Fibroblast of mammary gland (primary cell): ENCODE results near the gene TGFA.

ENCODE experiments used
- DNase-seq: peaks from one replicate; pipeline ENCODE4 v3.0.0-alpha.2; 2010; ENCODE audit warnings: low read depth
- H3K4me3 ChIP-seq: 2 replicates; pipeline ENCODE4 v1.5.1; 2011; ENCODE audit warnings: low read depth, mild to moderate bottlenecking, low read length, moderate library complexity; ENCODE audit not compliant: control insufficient read depth
- CTCF ChIP-seq: conservative IDR thresholded peaks from 2 replicates; pipeline ENCODE4 v1.5.1; 2011; ENCODE audit warnings: low read depth, low read length, inconsistent platforms; ENCODE audit not compliant: control insufficient read depth, insufficient read depth

TGFA gene

GRCh38 chr2:70515938-70516337, 37.7 kb downstream of the TGFA start:
- no peak for DNase-seq
- no peak for TF ChIP-seq CTCF

GRCh38 chr2:70514612-70515055, 39.0 kb downstream of the TGFA start:
- H3K4me3 ChIP-seq, result no peak overlapping the region
- no peak for DNase-seq
- no peak for TF ChIP-seq CTCF

More at GRCh38 chr2:70515938-70516337, 37.7 kb downstream of the TGFA start:
- H3K4me3 ChIP-seq, result no peak overlapping the region

- no peak for DNase-seq
- no peak overlapping the region for H3K4me3 ChIP-seq
- no peak for TF ChIP-seq CTCF
These were observed 39.9 kb downstream of the TGFA start for GRCh38 chr2:70513738-70514137.

- no peak for TF ChIP-seq CTCF
- no peak for DNase-seq
- H3K4me3 ChIP-seq, result no peak overlapping the region
These were observed 41.5 kb downstream of the TGFA start for GRCh38 chr2:70511971-70512729.

- H3K4me3 ChIP-seq, result no peak overlapping the region
- no peak for TF ChIP-seq CTCF
- no peak for DNase-seq
These were observed 43.3 kb downstream of the TGFA start for GRCh38 chr2:70510313-70510712.

GRCh38 chr2:70509565-70509964, 44.1 kb downstream of the TGFA start:
- no peak for TF ChIP-seq CTCF
- H3K4me3 ChIP-seq, result no peak overlapping the region
- DNase-seq, result peak; percentile 20
